K562 (cell line): Measurements from ENCODE around the gene MESP1. TPM values are rescaled to one million over a fixed set of nuclear protein-coding genes. Genes with fewer than 3 reads are reported as not detected.

Experiments used
- CBFA2T2 ChIP-seq: fragments of 450-650 bp; conservative IDR thresholded peaks from 2 replicates; pipeline ENCODE4 v1.6.1; 2017; ENCODE audit warnings: mild to moderate bottlenecking
- CEBPB ChIP-seq: fragments of 450-650 bp; IDR thresholded peaks from 2 replicates; pipeline ENCODE4 v1.6.1; 2016; ENCODE audit warnings: missing genetic modification characterization, missing compliant biosample characterization
- CHCHD3 ChIP-seq: fragments of 250-450 bp; sonication (Bioruptor Pico); IDR thresholded peaks from 2 replicates; pipeline ENCODE4 v2.1.2; 2022; ENCODE audit warnings: mild to moderate bottlenecking
- ETS2 ChIP-seq: IDR thresholded peaks from 2 replicates; pipeline ENCODE4 v1.6.1; 2016; ENCODE audit warnings: borderline replicate concordance, missing genetic modification characterization, mild to moderate bottlenecking, moderate library complexity, missing compliant biosample characterization; ENCODE audit not compliant: poor library complexity, severe bottlenecking
- GABPA ChIP-seq: fragments of 200-800 bp; sonication (Bioruptor generic); conservative IDR thresholded peaks from 2 replicates; pipeline ENCODE4 v1.6.1; 2016; ENCODE audit warnings: low read depth, missing genetic modification characterization, missing compliant biosample characterization
- HNRNPK ChIP-seq: fragments of 200-400 bp; formaldehyde crosslinking; IDR thresholded peaks from one replicate; pipeline ENCODE4 v1.6.1; 2018; ENCODE audit warnings: mild to moderate bottlenecking, low read depth, low read length; ENCODE audit not compliant: poor library complexity, severe bottlenecking
- MBD2 ChIP-seq: sonication (generic); IDR thresholded peaks from 2 replicates; pipeline ENCODE4 v1.6.1; 2016; ENCODE audit warnings: low read depth, borderline replicate concordance
- MCM2 ChIP-seq: fragments of 450-650 bp; IDR thresholded peaks from 2 replicates; pipeline ENCODE4 v1.6.1; 2017; ENCODE audit warnings: low read depth, mild to moderate bottlenecking
- NCOA4 ChIP-seq: fragments of 450-650 bp; IDR thresholded peaks from 2 replicates; pipeline ENCODE4 v1.6.1; 2018; ENCODE audit warnings: mild to moderate bottlenecking; ENCODE audit not compliant: partially characterized antibody
- NR2C2 ChIP-seq, 2 experiments: fragments of 200-800 bp in 1 of 2; sonication (Bioruptor generic) in 1 of 2; sonication (generic) in 1 of 2; formaldehyde crosslinking in 1 of 2; IDR thresholded peaks; 2 replicates each; pipeline versions ENCODE4 v1.6.1 to v1.8.0; 2016 to 2022; ENCODE audit warnings: mild to moderate bottlenecking in 1 of 2, missing compliant biosample characterization in 1 of 2, missing genetic modification characterization in 1 of 2, missing genetic modification reagents in 1 of 2
- PTBP1 ChIP-seq: fragments of 200-400 bp; formaldehyde crosslinking; IDR thresholded peaks from 2 replicates; pipeline ENCODE4 v1.6.1; 2017; ENCODE audit warnings: low read depth, low read length
- SMAD2 ChIP-seq: fragments of 150-350 bp; IDR thresholded peaks from 2 replicates; pipeline ENCODE4 v1.6.1; 2014; ENCODE audit warnings: low read depth, mild to moderate bottlenecking, low read length
- SNIP1 ChIP-seq: fragments of 450-650 bp; IDR thresholded peaks from 2 replicates; pipeline ENCODE4 v1.7.1; 2017; ENCODE audit warnings: low read depth, mild to moderate bottlenecking
- SRSF9 ChIP-seq: fragments of 200-400 bp; formaldehyde crosslinking; IDR thresholded peaks from 2 replicates; pipeline ENCODE4 v1.6.1; 2017; ENCODE audit warnings: low read depth, low read length, borderline replicate concordance
- XRCC4 ChIP-seq: IDR thresholded peaks from one replicate; pipeline ENCODE4 v1.6.1; 2011; ENCODE audit not compliant: insufficient read depth, insufficient read length; ENCODE audit errors: extremely low read depth
- YBX1 ChIP-seq: fragments of 450-650 bp; IDR thresholded peaks from 2 replicates; pipeline ENCODE4 v1.7.1; 2016; ENCODE audit warnings: mild to moderate bottlenecking
- ZZZ3 ChIP-seq: fragments of 450-650 bp; IDR thresholded peaks from 2 replicates; pipeline ENCODE4 v1.6.1; 2016; ENCODE audit warnings: antibody characterized with exemption, mild to moderate bottlenecking, moderate library complexity
- polyA plus RNA-seq, 8 experiments: library from polyadenylated mRNA; depleted of rRNA in 4 of 8; stranded (reverse) in 5 of 8; unstranded in 3 of 8; fragments of >200 nt; fragmentation: Nextera tagmentation in 2 of 8; fragmentation: Illumina TruSeq in 1 of 8; extraction: Ambion mirVana in 2 of 8; extraction: Trizol in 1 of 8; gene quantifications; 2 replicates each; pipeline versions ENCODE4 v1.2.1 to v1.2.3, GENCODE V29; 2011 to 2014; ENCODE audit warnings: inconsistent platforms in 1 of 8, missing spikeins in 1 of 8
- total RNA-seq, 7 experiments: library from RNA; depleted of rRNA in 6 of 7; stranded (reverse); fragments of >200 nt in 6 of 7; fragmentation: Illumina TruSeq in 2 of 7; extraction: Trizol in 2 of 7; gene quantifications; 2 replicates each; pipeline versions ENCODE4 v1.2.1 to v1.2.3, GENCODE V29; 2011 to 2021; ENCODE audit warnings: low replicate concordance in 1 of 7
- TF ChIP-seq, protein P1 (sequence below): conservative IDR thresholded peaks from 2 replicates; pipeline ENCODE4 v1.6.1; 2011; ENCODE audit warnings: low read depth, mild to moderate bottlenecking, low read length; ENCODE audit not compliant: control insufficient read depth
- TF ChIP-seq, protein P2 (sequence below), 2 experiments: fragments of 150-350 bp in 1 of 2; IDR thresholded peaks; 2 replicates each; pipeline ENCODE4 v1.6.1; 2012 to 2016; ENCODE audit warnings: low read depth in 2 of 2, low read length in 2 of 2, mild to moderate bottlenecking in 1 of 2, moderate library complexity in 1 of 2

MESP1 gene
- total and polyA plus RNA-seq, 9 of the 15 experiments (the other 6 are each of a cell fraction or from before 2014, with no cell fraction given) = 0.14 to 1.1 (median 0.36) TPM; not detected in 4

DNA sequence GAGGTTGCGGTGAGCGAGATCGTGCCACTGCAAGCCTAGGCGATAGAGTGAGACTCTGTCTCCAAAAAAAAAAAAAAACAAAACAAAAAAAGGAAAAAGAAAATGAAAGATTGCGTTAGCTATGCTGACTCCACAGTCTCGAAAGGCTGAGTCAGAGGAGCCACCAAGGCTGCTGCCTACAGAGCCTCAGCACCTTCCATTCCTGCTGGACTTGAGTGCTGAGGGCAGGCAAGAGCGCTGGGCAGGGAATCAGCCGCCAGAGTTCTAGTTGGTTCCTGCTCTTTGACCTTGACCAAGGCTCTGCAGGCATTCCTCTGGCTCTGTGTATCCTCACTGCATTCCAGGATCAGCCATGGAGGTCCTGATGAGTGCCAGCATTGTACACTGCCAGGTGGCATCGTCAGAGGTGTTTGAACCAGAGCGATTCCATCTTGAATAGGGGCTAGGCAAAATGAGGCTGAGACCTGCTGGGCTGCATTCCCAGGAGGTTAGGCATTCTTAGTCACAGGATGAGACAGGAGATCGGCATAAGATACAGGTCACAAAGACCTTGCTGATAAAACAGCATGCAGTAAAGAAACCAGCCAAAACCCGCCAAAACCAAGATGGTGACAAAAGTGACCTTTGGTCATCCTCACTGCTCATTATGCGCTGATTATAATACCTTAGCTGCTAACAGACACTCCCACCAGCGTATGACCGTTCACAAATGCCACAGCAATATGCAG lies 31.0 kb upstream of the MESP1 start (continued):
- TF ChIP-seq, protein P1, sequence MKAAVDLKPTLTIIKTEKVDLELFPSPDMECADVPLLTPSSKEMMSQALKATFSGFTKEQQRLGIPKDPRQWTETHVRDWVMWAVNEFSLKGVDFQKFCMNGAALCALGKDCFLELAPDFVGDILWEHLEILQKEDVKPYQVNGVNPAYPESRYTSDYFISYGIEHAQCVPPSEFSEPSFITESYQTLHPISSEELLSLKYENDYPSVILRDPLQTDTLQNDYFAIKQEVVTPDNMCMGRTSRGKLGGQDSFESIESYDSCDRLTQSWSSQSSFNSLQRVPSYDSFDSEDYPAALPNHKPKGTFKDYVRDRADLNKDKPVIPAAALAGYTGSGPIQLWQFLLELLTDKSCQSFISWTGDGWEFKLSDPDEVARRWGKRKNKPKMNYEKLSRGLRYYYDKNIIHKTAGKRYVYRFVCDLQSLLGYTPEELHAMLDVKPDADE = no peak
- TF ChIP-seq CEBPB (tag) (no peak; the same call in 1 of the 2 replicates), SMAD2 (no peak), CBFA2T2 (no peak), SRSF9 (no peak), ETS2 (tag) (peak; percentile 78), GABPA (tag) (peak; percentile 45; the same call in 1 of the 2 replicates), ZZZ3 (no peak), MBD2 (no peak), CHCHD3 (CRISPR knock-in tag) (no peak; the same call in 1 of the 2 replicates), SNIP1 (no peak), HNRNPK (no peak), NCOA4 (no peak), XRCC4 (no peak), NR2C2 (CRISPR knock-in tag; IDR thresholded peaks at IDR 0.05) (no peak), NR2C2 (tag; IDR thresholded peaks at IDR 0.05) (peak; percentile 86), PTBP1 (no peak), MCM2 (no peak), YBX1 (no peak)
- TF ChIP-seq, protein P2, sequence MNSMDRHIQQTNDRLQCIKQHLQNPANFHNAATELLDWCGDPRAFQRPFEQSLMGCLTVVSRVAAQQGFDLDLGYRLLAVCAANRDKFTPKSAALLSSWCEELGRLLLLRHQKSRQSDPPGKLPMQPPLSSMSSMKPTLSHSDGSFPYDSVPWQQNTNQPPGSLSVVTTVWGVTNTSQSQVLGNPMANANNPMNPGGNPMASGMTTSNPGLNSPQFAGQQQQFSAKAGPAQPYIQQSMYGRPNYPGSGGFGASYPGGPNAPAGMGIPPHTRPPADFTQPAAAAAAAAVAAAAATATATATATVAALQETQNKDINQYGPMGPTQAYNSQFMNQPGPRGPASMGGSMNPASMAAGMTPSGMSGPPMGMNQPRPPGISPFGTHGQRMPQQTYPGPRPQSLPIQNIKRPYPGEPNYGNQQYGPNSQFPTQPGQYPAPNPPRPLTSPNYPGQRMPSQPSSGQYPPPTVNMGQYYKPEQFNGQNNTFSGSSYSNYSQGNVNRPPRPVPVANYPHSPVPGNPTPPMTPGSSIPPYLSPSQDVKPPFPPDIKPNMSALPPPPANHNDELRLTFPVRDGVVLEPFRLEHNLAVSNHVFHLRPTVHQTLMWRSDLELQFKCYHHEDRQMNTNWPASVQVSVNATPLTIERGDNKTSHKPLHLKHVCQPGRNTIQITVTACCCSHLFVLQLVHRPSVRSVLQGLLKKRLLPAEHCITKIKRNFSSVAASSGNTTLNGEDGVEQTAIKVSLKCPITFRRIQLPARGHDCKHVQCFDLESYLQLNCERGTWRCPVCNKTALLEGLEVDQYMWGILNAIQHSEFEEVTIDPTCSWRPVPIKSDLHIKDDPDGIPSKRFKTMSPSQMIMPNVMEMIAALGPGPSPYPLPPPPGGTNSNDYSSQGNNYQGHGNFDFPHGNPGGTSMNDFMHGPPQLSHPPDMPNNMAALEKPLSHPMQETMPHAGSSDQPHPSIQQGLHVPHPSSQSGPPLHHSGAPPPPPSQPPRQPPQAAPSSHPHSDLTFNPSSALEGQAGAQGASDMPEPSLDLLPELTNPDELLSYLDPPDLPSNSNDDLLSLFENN (IDR thresholded peaks at IDR 0.05; ENCODE audit: low read depth in 2 of 2, low read length in 2 of 2) = no peak
